Hypothalamus (tissue), 51 donors: ENCODE results near the gene SRPX2.

Source experiments
- DNase-seq, 51 donors: peaks; one replicate each; lab custom pipeline; 2025; lab: John Stamatoyannopoulos, UW

Gene SRPX2

GRCh38 chrX:100643956-100644860 is at the start of gene SRPX2:
TSS of gene SRPX2 (plus strand) at chrX:100644199. CDS start at chrX:100646323, 2,124 bp downstream.
- DNase-seq = peak in 5 of 51 donors; percentile 0 to 6 (median 1)

GRCh38 chrX:100596601-100597000 is 47.4 kb upstream of the SRPX2 start:
- no peak for DNase-seq

- no peak for DNase-seq
These were observed 44.5 kb upstream of the SRPX2 start for GRCh38 chrX:100599456-100599855.

GRCh38 chrX:100600340-100600739 is 43.7 kb upstream of the SRPX2 start:
- no peak for DNase-seq

- DNase-seq = no peak
These were observed 43.2 kb upstream of the SRPX2 start for GRCh38 chrX:100600758-100601157.

- no peak for DNase-seq
These were observed 37.2 kb upstream of the SRPX2 start for GRCh38 chrX:100606753-100607152.

- no peak for DNase-seq
These were observed 34.4 kb upstream of the SRPX2 start for GRCh38 chrX:100609591-100609990.

- DNase-seq = no peak
These were observed 32.0 kb upstream of the SRPX2 start for GRCh38 chrX:100611951-100612350.

GRCh38 chrX:100615005-100615404 is 29.0 kb upstream of the SRPX2 start:
- DNase-seq = no peak

- peak in 1 of 51 donors; percentile 0 for DNase-seq
These were observed 21.0 kb upstream of the SRPX2 start for GRCh38 chrX:100623001-100623400.

- no peak for DNase-seq
These were observed 18.0 kb upstream of the SRPX2 start for GRCh38 chrX:100625985-100626491.

- no peak for DNase-seq
These were observed 9.0 kb upstream of the SRPX2 start for GRCh38 chrX:100635040-100635439.

GRCh38 chrX:100635989-100636320 is 8.0 kb upstream of the SRPX2 start:
- DNase-seq = no peak

- DNase-seq = peak in 49 of 51 donors; percentile 0 to 65 (median 30)
These were observed 7.5 kb upstream of the SRPX2 start, which contains the start of gene TSPAN6 for GRCh38 chrX:100636321-100636991. TSS of gene TSPAN6 (minus strand) at chrX:100636806. CDS start at chrX:100636694, 112 bp downstream.

- DNase-seq = no peak
These were observed 1.7 kb upstream of the SRPX2 start for GRCh38 chrX:100642290-100642689.

GRCh38 chrX:100643212-100643611 is 787 bp upstream of the SRPX2 start:
- DNase-seq = no peak

- DNase-seq = no peak
These were observed 1.1 kb downstream of the SRPX2 start for GRCh38 chrX:100645106-100645505.

- DNase-seq = no peak
These were observed 3.1 kb downstream of the SRPX2 start for GRCh38 chrX:100647095-100647494.

GRCh38 chrX:100647739-100648138 is 3.7 kb downstream of the SRPX2 start:
- DNase-seq = no peak

GRCh38 chrX:100648458-100649417 is 4.7 kb downstream of the SRPX2 start:
- no peak for DNase-seq
